Hepatocyte (in vitro differentiated cells): ENCODE measurements around the gene AIFM2. TPM values are rescaled to one million over a fixed set of nuclear protein-coding genes. Genes with fewer than 3 reads are reported as not detected.

Experiments
- DNase-seq: peaks from one replicate; pipeline ENCODE4 v3.0.0-alpha.2; 2016; ENCODE audit warnings: low spot score
- H2AFZ ChIP-seq: fragments of 200-600 bp; sonication (generic); 2 replicates; pipeline ENCODE4 v1.6.0; 2016; ENCODE audit warnings: antibody characterized with exemption, mild to moderate bottlenecking
- H3K27ac ChIP-seq: fragments of 200-600 bp; sonication (generic); 2 replicates; pipeline ENCODE4 v1.5.1; 2016; ENCODE audit warnings: mild to moderate bottlenecking
- H3K27me3 ChIP-seq: fragments of 200-600 bp; sonication (generic); 2 replicates; pipeline ENCODE4 v1.6.1; 2016
- H3K36me3 ChIP-seq: fragments of 200-600 bp; sonication (generic); replicated peaks from 2 replicates; pipeline ENCODE4 v1.5.1; 2016; ENCODE audit warnings: low read depth; ENCODE audit not compliant: insufficient read depth
- H3K4me1 ChIP-seq: fragments of 200-600 bp; sonication (generic); 2 replicates; pipeline ENCODE4 v1.5.1; 2016; ENCODE audit warnings: mild to moderate bottlenecking, moderate library complexity; ENCODE audit not compliant: insufficient read depth
- H3K4me2 ChIP-seq: fragments of 200-600 bp; sonication (generic); 2 replicates; pipeline ENCODE4 v1.6.0; 2016
- H3K4me3 ChIP-seq: fragments of 200-600 bp; sonication (generic); 2 replicates; pipeline ENCODE4 v1.5.1; 2016; ENCODE audit warnings: mild to moderate bottlenecking
- H3K79me2 ChIP-seq: fragments of 200-600 bp; sonication (generic); 2 replicates; pipeline ENCODE4 v1.6.0; 2017; ENCODE audit warnings: mild to moderate bottlenecking
- H3K9me2 ChIP-seq: fragments of 200-600 bp; sonication (generic); replicated peaks from 2 replicates; pipeline ENCODE4 v1.6.0; 2017; ENCODE audit warnings: mild to moderate bottlenecking; ENCODE audit not compliant: insufficient read depth
- H3K9me3 ChIP-seq: fragments of 200-600 bp; sonication (generic); 2 replicates; pipeline ENCODE4 v1.5.1; 2016; ENCODE audit warnings: low read depth, mild to moderate bottlenecking
- H4K20me1 ChIP-seq: fragments of 200-600 bp; sonication (generic); 2 replicates; pipeline ENCODE4 v1.6.0; 2016; ENCODE audit warnings: mild to moderate bottlenecking; ENCODE audit not compliant: insufficient read depth, poor library complexity, severe bottlenecking
- EZH2 ChIP-seq: fragments of 200-600 bp; sonication (generic); IDR thresholded peaks from 2 replicates; pipeline ENCODE4 v1.6.1; 2016; ENCODE audit warnings: antibody characterized with exemption, mild to moderate bottlenecking, borderline replicate concordance
- EZH2phosphoT487 ChIP-seq: fragments of 200-600 bp; sonication (generic); IDR thresholded peaks from one replicate; pipeline ENCODE4 v1.6.1; 2018; ENCODE audit warnings: antibody characterized with exemption, mild to moderate bottlenecking, low read depth, moderate library complexity; ENCODE audit not compliant: unreplicated experiment, severe bottlenecking
- WGBS: methylation state at CpG from one replicate; pipeline ENCODE4 v1.1.6; 2016; ENCODE audit warnings: low lambda C conversion rate; ENCODE audit errors: missing lambda C conversion rate; 5-methylcytosine and 5-hydroxymethylcytosine counted together
- polyA plus RNA-seq: library from polyadenylated mRNA; unstranded; fragments of >200 nt; fragmentation: Nextera tagmentation; extraction: Ambion mirVana; gene quantifications from 2 replicates; pipeline ENCODE4 v1.2.1, GENCODE V29; 2016
- total RNA-seq: library from RNA; depleted of rRNA; stranded (reverse); fragments of >200 nt; gene quantifications from 2 replicates; pipeline ENCODE4 v1.2.3, GENCODE V29; 2014
- TF ChIP-seq, protein P1 (sequence below): fragments of 200-600 bp; sonication (generic); IDR thresholded peaks from 2 replicates; pipeline ENCODE4 v1.5.1; 2016; ENCODE audit warnings: antibody characterized with exemption, mild to moderate bottlenecking; ENCODE audit not compliant: poor library complexity

Gene AIFM2
- total and polyA plus RNA-seq, 2 experiments from 2014 or later, result 8.6 to 16.1 TPM

GRCh38 chr10:70066190-70066589 lies 66.4 kb downstream of the AIFM2 start:
- Histone ChIP-seq H3K79me2 (peaks cover 79% of the 10 kb centered on the region), H3K9me2 (no peaks in the 10 kb centered on the region), H3K4me1 (no peaks in the 10 kb centered on the region), H3K27me3 (no peaks in the 10 kb centered on the region), H3K27ac (no peak overlapping the region), H3K36me3 (no peaks in the 10 kb centered on the region), H3K4me2 (no peak overlapping the region), H3K9me3 (no peaks in the 10 kb centered on the region), H4K20me1 (peaks cover 8% of the 10 kb centered on the region), H3K4me3 (no peak overlapping the region), H2AFZ (no peak overlapping the region)
- TF ChIP-seq EZH2phosphoT487 (no peak), EZH2 (no peak)
- TF ChIP-seq, protein P1, sequence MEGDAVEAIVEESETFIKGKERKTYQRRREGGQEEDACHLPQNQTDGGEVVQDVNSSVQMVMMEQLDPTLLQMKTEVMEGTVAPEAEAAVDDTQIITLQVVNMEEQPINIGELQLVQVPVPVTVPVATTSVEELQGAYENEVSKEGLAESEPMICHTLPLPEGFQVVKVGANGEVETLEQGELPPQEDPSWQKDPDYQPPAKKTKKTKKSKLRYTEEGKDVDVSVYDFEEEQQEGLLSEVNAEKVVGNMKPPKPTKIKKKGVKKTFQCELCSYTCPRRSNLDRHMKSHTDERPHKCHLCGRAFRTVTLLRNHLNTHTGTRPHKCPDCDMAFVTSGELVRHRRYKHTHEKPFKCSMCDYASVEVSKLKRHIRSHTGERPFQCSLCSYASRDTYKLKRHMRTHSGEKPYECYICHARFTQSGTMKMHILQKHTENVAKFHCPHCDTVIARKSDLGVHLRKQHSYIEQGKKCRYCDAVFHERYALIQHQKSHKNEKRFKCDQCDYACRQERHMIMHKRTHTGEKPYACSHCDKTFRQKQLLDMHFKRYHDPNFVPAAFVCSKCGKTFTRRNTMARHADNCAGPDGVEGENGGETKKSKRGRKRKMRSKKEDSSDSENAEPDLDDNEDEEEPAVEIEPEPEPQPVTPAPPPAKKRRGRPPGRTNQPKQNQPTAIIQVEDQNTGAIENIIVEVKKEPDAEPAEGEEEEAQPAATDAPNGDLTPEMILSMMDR, result no peak
- no peak for DNase-seq
- WGBS, result 85% methylated on average over 3 of the region's 3 CpGs

DNA sequence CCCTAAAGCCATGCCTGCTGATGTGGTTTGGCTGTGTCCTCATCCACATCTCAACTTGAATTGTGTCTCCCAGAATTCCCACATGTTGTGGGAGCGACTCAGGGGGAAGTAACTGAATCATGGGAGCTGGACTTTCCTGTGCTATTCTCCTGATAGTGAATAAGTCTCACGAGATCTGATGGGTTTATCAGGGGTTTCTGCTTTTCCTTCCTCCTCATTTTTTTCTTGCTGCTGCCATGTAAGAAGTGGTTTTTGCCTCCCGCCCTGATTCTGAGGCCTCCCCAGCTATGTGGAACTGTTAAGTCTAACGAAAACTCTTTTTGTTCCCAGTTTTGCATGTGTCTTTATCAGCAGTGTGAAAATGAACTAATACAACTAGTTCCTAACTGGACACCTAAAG lies 68.1 kb downstream of the AIFM2 start:
- no peak overlapping the region for H2AFZ ChIP-seq
- no peak overlapping the region for H3K4me3 ChIP-seq
- H3K27me3 ChIP-seq, result no peaks in the 10 kb centered on the region
- H3K79me2 ChIP-seq, result peaks cover 86% of the 10 kb centered on the region
- H3K4me2 ChIP-seq, result no peak overlapping the region
- peaks cover 8% of the 10 kb centered on the region for H4K20me1 ChIP-seq
- no peaks in the 10 kb centered on the region for H3K9me3 ChIP-seq
- no peak overlapping the region for H3K27ac ChIP-seq
- H3K36me3 ChIP-seq, result no peaks in the 10 kb centered on the region
- no peaks in the 10 kb centered on the region for H3K4me1 ChIP-seq
- 93% methylated on average over 4 of the region's 4 CpGs for WGBS
- TF ChIP-seq EZH2phosphoT487 (no peak), EZH2 (no peak)
- TF ChIP-seq, protein P1, result no peak
- H3K9me2 ChIP-seq, result no peaks in the 10 kb centered on the region
- no peak for DNase-seq

GRCh38 chr10:70063418-70064098 lies 69.1 kb downstream of the AIFM2 start:
- peaks cover 11% of the 10 kb centered on the region for H4K20me1 ChIP-seq
- H3K27me3 ChIP-seq, result no peaks in the 10 kb centered on the region
- H3K27ac ChIP-seq, result no peak overlapping the region
- WGBS, result 91% methylated on average over 10 of the region's 10 CpGs
- no peak overlapping the region for H3K4me3 ChIP-seq
- H3K36me3 ChIP-seq, result no peaks in the 10 kb centered on the region
- no peaks in the 10 kb centered on the region for H3K4me1 ChIP-seq
- no peak overlapping the region for H2AFZ ChIP-seq
- no peak for DNase-seq
- TF ChIP-seq EZH2phosphoT487 (no peak), EZH2 (no peak)
- TF ChIP-seq, protein P1, result no peak
- H3K4me2 ChIP-seq, result no peak overlapping the region
- no peaks in the 10 kb centered on the region for H3K9me2 ChIP-seq
- H3K9me3 ChIP-seq, result no peaks in the 10 kb centered on the region
- peaks cover 86% of the 10 kb centered on the region for H3K79me2 ChIP-seq

Other genes starting within 250 kb of the AIFM2 start
- gene MACROH2A2, start 80.0 kb downstream of the AIFM2 start, total RNA-seq, result 47.2 and 50.1 TPM in 2 replicates
- 45.7 and 52.2 TPM in 2 replicates for gene MACROH2A2, start 80.0 kb downstream of the AIFM2 start, polyA plus RNA-seq
- gene TYSND1, start 13.9 kb upstream of the AIFM2 start, total RNA-seq, result 12.1 and 12.6 TPM in 2 replicates
- gene TYSND1, start 13.9 kb upstream of the AIFM2 start, polyA plus RNA-seq, result 13.3 and 22.0 TPM in 2 replicates
- gene SAR1A, start 37.7 kb upstream of the AIFM2 start, total RNA-seq, result 141 and 164 TPM in 2 replicates
- gene SAR1A, start 37.7 kb upstream of the AIFM2 start, polyA plus RNA-seq, result 106 and 131 TPM in 2 replicates
- gene PPA1, start 100.6 kb upstream of the AIFM2 start, total RNA-seq, result 156 and 175 TPM in 2 replicates
- 106 and 131 TPM in 2 replicates for gene PPA1, start 100.6 kb upstream of the AIFM2 start, polyA plus RNA-seq
- not detected in 2 replicates for gene NPFFR1, start 151.2 kb upstream of the AIFM2 start, total RNA-seq
- gene NPFFR1, start 151.2 kb upstream of the AIFM2 start, polyA plus RNA-seq, result not detected in 2 replicates
- 7.2 and 8.2 TPM in 2 replicates for gene LRRC20, start 249.8 kb upstream of the AIFM2 start, total RNA-seq
- gene LRRC20, start 249.8 kb upstream of the AIFM2 start, polyA plus RNA-seq, result 3.0 and 4.0 TPM in 2 replicates